HG03025 (cell line): ENCODE data around the gene LRRC8A.
"Not testable (repeated sequence)": the region's sequence is repeated elsewhere in the genome, so short reads cannot be mapped to it uniquely, and the experiment has no call there.

Experiments used
- ATAC-seq: cut with Tn5 transposase; IDR thresholded peaks from one replicate; pipeline ENCODE4 v1.9.1; 2021; ENCODE audit warnings: mild to moderate bottlenecking, moderate library complexity; ENCODE audit not compliant: unreplicated experiment, low FRiP score

Gene LRRC8A

GRCh38 chr9:128881884-128882676 lies at the start of gene LRRC8A, which contains the start of gene KYAT1:
Gene LRRC8A, plus strand, starts transcription at chr9:128882133. Its CDS starts 25,032 bp downstream, at chr9:128907165.
Gene KYAT1, minus strand, starts transcription at chr9:128881950. Its CDS starts 36,545 bp downstream, at chr9:128845405.
- ATAC-seq, result peak; percentile 76

- ATAC-seq, result no peak
Measured at GRCh38 chr9:128833696-128834095, 48.2 kb upstream of the LRRC8A start.

GRCh38 chr9:128835246-128836210 lies 46.4 kb upstream of the LRRC8A start:
- no peak for ATAC-seq

- ATAC-seq, result no peak
Measured at GRCh38 chr9:128836509-128837145, 45.3 kb upstream of the LRRC8A start.

GRCh38 chr9:128838338-128838737 lies 43.6 kb upstream of the LRRC8A start:
- ATAC-seq, result no peak

GRCh38 chr9:128840524-128840923 lies 41.4 kb upstream of the LRRC8A start:
- ATAC-seq, result no peak

- ATAC-seq, result no peak
Measured at GRCh38 chr9:128841694-128842492, 40.0 kb upstream of the LRRC8A start.

GRCh38 chr9:128843171-128843570 lies 38.8 kb upstream of the LRRC8A start:
- ATAC-seq, result not testable (repeated sequence)

- ATAC-seq, result no peak
Measured at GRCh38 chr9:128845186-128845931, 36.6 kb upstream of the LRRC8A start.

GRCh38 chr9:128846680-128847030 lies 35.3 kb upstream of the LRRC8A start:
- ATAC-seq, result no peak

- no peak for ATAC-seq
Measured at GRCh38 chr9:128847803-128848202, 34.1 kb upstream of the LRRC8A start.

- ATAC-seq, result not testable (repeated sequence)
Measured at GRCh38 chr9:128851024-128851423, 30.9 kb upstream of the LRRC8A start.

- not testable (repeated sequence) for ATAC-seq
Measured at GRCh38 chr9:128851779-128852600, 29.9 kb upstream of the LRRC8A start.

GRCh38 chr9:128852646-128853045 lies 29.3 kb upstream of the LRRC8A start:
- not testable (repeated sequence) for ATAC-seq

- not testable (repeated sequence) for ATAC-seq
Measured at GRCh38 chr9:128854454-128854853, 27.5 kb upstream of the LRRC8A start.

- not testable (repeated sequence) for ATAC-seq
Measured at GRCh38 chr9:128858476-128858875, 23.5 kb upstream of the LRRC8A start.

GRCh38 chr9:128860937-128861336 lies 21.0 kb upstream of the LRRC8A start:
- ATAC-seq, result no peak

- ATAC-seq, result no peak
Measured at GRCh38 chr9:128861501-128861900, 20.4 kb upstream of the LRRC8A start.
